GM23338 (cell line): ENCODE data around the gene MYLK4. TPM values are rescaled to one million over a fixed set of nuclear protein-coding genes. Genes with fewer than 3 reads are reported as not detected.

Experiments used
- ATAC-seq: fragments of 200-7000 bp; cut with Tn5 transposase; 3 replicates; pipeline ENCODE4 v1.9.1; 2020
- DNase-seq: peaks from one replicate; pipeline ENCODE4 v3.0.0-alpha.2; 2015; ENCODE audit warnings: low spot score
- H2AFZ ChIP-seq: fragments of 200-600 bp; sonication (generic); 2 replicates; pipeline ENCODE4 v1.8.0; 2016; ENCODE audit warnings: antibody characterized with exemption, mild to moderate bottlenecking, moderate library complexity
- H3F3A ChIP-seq: fragments of 200-600 bp; sonication (generic); replicated peaks from 2 replicates; pipeline ENCODE4 v1.8.0; 2017; ENCODE audit warnings: antibody characterized with exemption, mixed run types, low read depth
- H3K27ac ChIP-seq: fragments of 200-600 bp; sonication (generic); 2 replicates; pipeline ENCODE4 v1.6.1; 2016; ENCODE audit warnings: low read depth
- H3K27me3 ChIP-seq: fragments of 200-600 bp; sonication (generic); 2 replicates; pipeline ENCODE4 v1.8.0; 2016; ENCODE audit warnings: mild to moderate bottlenecking, mixed run types, moderate library complexity; ENCODE audit not compliant: insufficient read depth
- H3K36me3 ChIP-seq: fragments of 200-600 bp; sonication (generic); 2 replicates; pipeline ENCODE4 v1.8.0; 2016; ENCODE audit warnings: mild to moderate bottlenecking; ENCODE audit not compliant: insufficient read depth
- H3K4me1 ChIP-seq: fragments of 200-600 bp; sonication (generic); 2 replicates; pipeline ENCODE4 v1.8.0; 2016; ENCODE audit warnings: mild to moderate bottlenecking, moderate library complexity; ENCODE audit not compliant: insufficient read depth
- H3K4me2 ChIP-seq: fragments of 200-600 bp; sonication (generic); 2 replicates; pipeline ENCODE4 v1.7.1; 2017; ENCODE audit warnings: mixed run types
- H3K4me3 ChIP-seq: fragments of 200-600 bp; sonication (generic); 2 replicates; pipeline ENCODE4 v1.6.1; 2016; ENCODE audit warnings: mixed run types
- H3K79me2 ChIP-seq: fragments of 200-600 bp; sonication (generic); replicated peaks from 2 replicates; pipeline ENCODE4 v1.8.0; 2017; ENCODE audit warnings: mild to moderate bottlenecking; ENCODE audit not compliant: insufficient read depth
- H3K9me2 ChIP-seq: fragments of 200-600 bp; sonication (generic); 2 replicates; pipeline ENCODE4 v1.8.0; 2017; ENCODE audit not compliant: insufficient read depth
- H4K20me1 ChIP-seq: fragments of 200-600 bp; sonication (generic); replicated peaks from 2 replicates; pipeline ENCODE4 v1.8.0; 2017; ENCODE audit warnings: mild to moderate bottlenecking; ENCODE audit not compliant: insufficient read depth
- H3K27ac Mint-ChIP-seq: 2 replicates; pipeline ENCODE4 v1.8.0; 2020; ENCODE audit warnings: inconsistent platforms, mild to moderate bottlenecking, moderate library complexity, mixed read lengths
- H3K27me3 Mint-ChIP-seq: 3 replicates; pipeline ENCODE4 v1.8.0; 2022; ENCODE audit warnings: low read depth, mild to moderate bottlenecking, moderate library complexity, mixed read lengths, inconsistent platforms; ENCODE audit not compliant: insufficient read depth, poor library complexity
- H3K36me3 Mint-ChIP-seq: 3 replicates; pipeline ENCODE4 v1.8.0; 2021; ENCODE audit warnings: low read depth, mild to moderate bottlenecking, inconsistent platforms, moderate library complexity, mixed read lengths
- H3K4me1 Mint-ChIP-seq: 3 replicates; pipeline ENCODE4 v1.8.0; 2020; ENCODE audit warnings: mild to moderate bottlenecking, inconsistent platforms, mixed read lengths
- H3K4me3 Mint-ChIP-seq: 3 replicates; pipeline ENCODE4 v1.8.0; 2021; ENCODE audit warnings: moderate library complexity, mild to moderate bottlenecking, inconsistent platforms, mixed read lengths
- H3K9me3 Mint-ChIP-seq: 3 replicates; pipeline ENCODE4 v1.8.0; 2020; ENCODE audit warnings: moderate library complexity, mild to moderate bottlenecking, inconsistent platforms, mixed read lengths
- CREB1 ChIP-seq: fragments of 250-450 bp; sonication (Bioruptor Pico); IDR thresholded peaks from 2 replicates; pipeline ENCODE4 v1.5.0; 2020; ENCODE audit warnings: low read depth, mild to moderate bottlenecking, moderate library complexity
- CTCF ChIP-seq, 2 experiments: fragments of 200-600 bp in 1 of 2; sonication (generic) in 1 of 2; conservative IDR thresholded peaks; 2 replicates each; pipeline versions ENCODE4 v1.5.1 to v1.6.1; 2016 to 2017; ENCODE audit warnings: antibody characterized with exemption in 2 of 2, low read depth in 2 of 2, mild to moderate bottlenecking in 2 of 2, moderate library complexity in 1 of 2
- EZH2 ChIP-seq: fragments of 200-600 bp; sonication (generic); IDR thresholded peaks from one replicate; pipeline ENCODE4 v1.8.0; 2017; ENCODE audit warnings: antibody characterized with exemption, mild to moderate bottlenecking, low read depth; ENCODE audit not compliant: unreplicated experiment
- EZH2phosphoT487 ChIP-seq: fragments of 200-600 bp; sonication (generic); IDR thresholded peaks from one replicate; pipeline ENCODE4 v1.8.1; 2018; ENCODE audit warnings: antibody characterized with exemption; ENCODE audit not compliant: unreplicated experiment
- JUNB ChIP-seq: IDR thresholded peaks from one replicate; pipeline ENCODE4 v1.6.1; 2016; ENCODE audit warnings: antibody characterized with exemption; ENCODE audit not compliant: unreplicated experiment
- NANOG ChIP-seq: IDR thresholded peaks from 2 replicates; pipeline ENCODE4 v1.6.1; 2016; ENCODE audit warnings: antibody characterized with exemption, borderline replicate concordance
- POLR2AphosphoS5 ChIP-seq: IDR thresholded peaks from 2 replicates; pipeline ENCODE4 v1.6.1; 2016; ENCODE audit warnings: antibody characterized with exemption, low read depth
- STAT1 ChIP-seq: IDR thresholded peaks from one replicate; pipeline ENCODE4 v1.6.1; 2016; ENCODE audit warnings: antibody characterized with exemption; ENCODE audit not compliant: unreplicated experiment
- ZNF114 ChIP-seq: fragments of 250-450 bp; sonication (Bioruptor Pico); IDR thresholded peaks from 2 replicates; pipeline ENCODE4 v1.5.0; 2020; ENCODE audit warnings: mild to moderate bottlenecking, moderate library complexity
- ZNF331 ChIP-seq: fragments of 250-450 bp; sonication (Bioruptor Pico); IDR thresholded peaks from 2 replicates; pipeline ENCODE4 v1.5.0; 2020; ENCODE audit warnings: low read depth, mild to moderate bottlenecking, moderate library complexity
- ZNF462 ChIP-seq: fragments of 250-450 bp; sonication (Bioruptor Pico); IDR thresholded peaks from 2 replicates; pipeline ENCODE4 v1.5.0; 2020; ENCODE audit warnings: mild to moderate bottlenecking, moderate library complexity
- polyA plus RNA-seq: library from polyadenylated mRNA; unstranded; fragments of >200 nt; fragmentation: Nextera tagmentation; extraction: Ambion mirVana; gene quantifications from 2 replicates; pipeline ENCODE4 v1.2.1, GENCODE V29; 2016
- total RNA-seq: library from RNA; depleted of rRNA; stranded (reverse); fragments of >200 nt; shearing (Covaris generic); gene quantifications from 2 replicates; pipeline ENCODE4 v1.2.3, GENCODE V29; 2014
- TF ChIP-seq, protein P1 (sequence below): IDR thresholded peaks from 2 replicates; pipeline ENCODE4 v1.6.1; 2016; ENCODE audit warnings: antibody characterized with exemption
- TF ChIP-seq, protein P2 (sequence below): IDR thresholded peaks from one replicate; pipeline ENCODE4 v1.6.1; 2018; ENCODE audit warnings: antibody characterized with exemption; ENCODE audit not compliant: unreplicated experiment

The MYLK4 gene
- total and polyA plus RNA-seq, 2 experiments from 2014 or later: 0.03 to 0.17 TPM

GRCh38 chr6:2721219-2721618 lies 29.5 kb downstream of the MYLK4 start:
- no peak overlapping the region for H3K27ac Mint-ChIP-seq
- Histone ChIP-seq H3K4me1 (peaks cover 6% of the 10 kb centered on the region; the same call in 1 of the 2 replicates), H3K27me3 (no peaks in the 10 kb centered on the region), H3K27ac (no peak overlapping the region), H2AFZ (no peak overlapping the region), H3K4me3 (no peak overlapping the region), H3K9me2 (peaks cover 6% of the 10 kb centered on the region; the same call in 1 of the 2 replicates), H4K20me1 (no peaks in the 10 kb centered on the region), H3F3A (no peaks in the 10 kb centered on the region), H3K4me2 (no peak overlapping the region), H3K36me3 (no peaks in the 10 kb centered on the region; the same call in 1 of the 2 replicates), H3K79me2 (no peaks in the 10 kb centered on the region)
- peaks cover 10% of the 10 kb centered on the region; the same call in 2 of the 3 replicates for H3K9me3 Mint-ChIP-seq
- no peaks in the 10 kb centered on the region for H3K27me3 Mint-ChIP-seq
- peaks cover 8% of the 10 kb centered on the region for H3K4me1 Mint-ChIP-seq
- ATAC-seq (no peak), DNase-seq (no peak)
- TF ChIP-seq STAT1 (no peak), ZNF462 (CRISPR knock-in tag) (no peak), POLR2AphosphoS5 (no peak), CTCF (conservative IDR thresholded peaks at IDR 0.05; ENCODE audit: low read depth in 2 of 2) (no peak), EZH2phosphoT487 (no peak), EZH2 (no peak), CREB1 (CRISPR knock-in tag) (no peak), ZNF114 (CRISPR knock-in tag) (no peak), NANOG (no peak), ZNF331 (CRISPR knock-in tag) (no peak), JUNB (no peak)
- TF ChIP-seq, protein P1, sequence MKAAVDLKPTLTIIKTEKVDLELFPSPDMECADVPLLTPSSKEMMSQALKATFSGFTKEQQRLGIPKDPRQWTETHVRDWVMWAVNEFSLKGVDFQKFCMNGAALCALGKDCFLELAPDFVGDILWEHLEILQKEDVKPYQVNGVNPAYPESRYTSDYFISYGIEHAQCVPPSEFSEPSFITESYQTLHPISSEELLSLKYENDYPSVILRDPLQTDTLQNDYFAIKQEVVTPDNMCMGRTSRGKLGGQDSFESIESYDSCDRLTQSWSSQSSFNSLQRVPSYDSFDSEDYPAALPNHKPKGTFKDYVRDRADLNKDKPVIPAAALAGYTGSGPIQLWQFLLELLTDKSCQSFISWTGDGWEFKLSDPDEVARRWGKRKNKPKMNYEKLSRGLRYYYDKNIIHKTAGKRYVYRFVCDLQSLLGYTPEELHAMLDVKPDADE: no peak
- TF ChIP-seq, protein P2, sequence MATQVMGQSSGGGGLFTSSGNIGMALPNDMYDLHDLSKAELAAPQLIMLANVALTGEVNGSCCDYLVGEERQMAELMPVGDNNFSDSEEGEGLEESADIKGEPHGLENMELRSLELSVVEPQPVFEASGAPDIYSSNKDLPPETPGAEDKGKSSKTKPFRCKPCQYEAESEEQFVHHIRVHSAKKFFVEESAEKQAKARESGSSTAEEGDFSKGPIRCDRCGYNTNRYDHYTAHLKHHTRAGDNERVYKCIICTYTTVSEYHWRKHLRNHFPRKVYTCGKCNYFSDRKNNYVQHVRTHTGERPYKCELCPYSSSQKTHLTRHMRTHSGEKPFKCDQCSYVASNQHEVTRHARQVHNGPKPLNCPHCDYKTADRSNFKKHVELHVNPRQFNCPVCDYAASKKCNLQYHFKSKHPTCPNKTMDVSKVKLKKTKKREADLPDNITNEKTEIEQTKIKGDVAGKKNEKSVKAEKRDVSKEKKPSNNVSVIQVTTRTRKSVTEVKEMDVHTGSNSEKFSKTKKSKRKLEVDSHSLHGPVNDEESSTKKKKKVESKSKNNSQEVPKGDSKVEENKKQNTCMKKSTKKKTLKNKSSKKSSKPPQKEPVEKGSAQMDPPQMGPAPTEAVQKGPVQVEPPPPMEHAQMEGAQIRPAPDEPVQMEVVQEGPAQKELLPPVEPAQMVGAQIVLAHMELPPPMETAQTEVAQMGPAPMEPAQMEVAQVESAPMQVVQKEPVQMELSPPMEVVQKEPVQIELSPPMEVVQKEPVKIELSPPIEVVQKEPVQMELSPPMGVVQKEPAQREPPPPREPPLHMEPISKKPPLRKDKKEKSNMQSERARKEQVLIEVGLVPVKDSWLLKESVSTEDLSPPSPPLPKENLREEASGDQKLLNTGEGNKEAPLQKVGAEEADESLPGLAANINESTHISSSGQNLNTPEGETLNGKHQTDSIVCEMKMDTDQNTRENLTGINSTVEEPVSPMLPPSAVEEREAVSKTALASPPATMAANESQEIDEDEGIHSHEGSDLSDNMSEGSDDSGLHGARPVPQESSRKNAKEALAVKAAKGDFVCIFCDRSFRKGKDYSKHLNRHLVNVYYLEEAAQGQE: no peak
- peaks cover 10% of the 10 kb centered on the region; the same call in 2 of the 3 replicates for H3K36me3 Mint-ChIP-seq
- H3K4me3 Mint-ChIP-seq: no peak overlapping the region
